ENCODE measurements around the gene ZNF836.

The ZNF836 gene

GRCh38 chr19:52188822-52189734, 17.7 kb upstream of the ZNF836 start:
- DNase-seq (ENCODE audit: low read depth) = no peak

- DNase-seq (ENCODE audit: low read depth) = no peak
These were observed 16.0 kb upstream of the ZNF836 start for GRCh38 chr19:52187407-52187806.

- no peak for DNase-seq (ENCODE audit: low read depth)
These were observed 5.2 kb upstream of the ZNF836 start for GRCh38 chr19:52176574-52176973.

GRCh38 chr19:52172347-52172746, 926 bp upstream of the ZNF836 start:
- DNase-seq (ENCODE audit: low read depth) = no peak

- no peak for DNase-seq (ENCODE audit: low read depth)
These were observed 529 bp downstream of the ZNF836 start for GRCh38 chr19:52170863-52171320.

GRCh38 chr19:52170304-52170703, 1.1 kb downstream of the ZNF836 start:
- DNase-seq (ENCODE audit: low read depth) = no peak

- DNase-seq (ENCODE audit: low read depth) = no peak
These were observed 15.6 kb downstream of the ZNF836 start for GRCh38 chr19:52155596-52156359.

GRCh38 chr19:52148256-52148655, 23.2 kb downstream of the ZNF836 start:
- no peak for DNase-seq (ENCODE audit: low read depth)

GRCh38 chr19:52142001-52142595, 29.3 kb downstream of the ZNF836 start:
- no peak for DNase-seq (ENCODE audit: low read depth)

- no peak for DNase-seq (ENCODE audit: low read depth)
These were observed 30.2 kb downstream of the ZNF836 start for GRCh38 chr19:52141203-52141602.

- DNase-seq (ENCODE audit: low read depth) = peak; percentile 97
These were observed 31.2 kb downstream of the ZNF836 start for GRCh38 chr19:52140032-52140710.

GRCh38 chr19:52139252-52140031, 32.0 kb downstream of the ZNF836 start, which contains the start of gene ZNF616:
Gene ZNF616, minus strand, starts transcription at chr19:52139938. Its CDS starts 9,426 bp downstream, at chr19:52130512.
- peak; percentile 42 for DNase-seq (ENCODE audit: low read depth)

- no peak for DNase-seq (ENCODE audit: low read depth)
These were observed 32.5 kb downstream of the ZNF836 start for GRCh38 chr19:52138983-52139251.

- no peak for DNase-seq (ENCODE audit: low read depth)
These were observed 33.0 kb downstream of the ZNF836 start for GRCh38 chr19:52138278-52138982.

GRCh38 chr19:52120286-52120685, 51.1 kb downstream of the ZNF836 start:
- no peak for DNase-seq (ENCODE audit: low read depth)

GRCh38 chr19:52115526-52116053, 55.8 kb downstream of the ZNF836 start:
- DNase-seq (ENCODE audit: low read depth) = no peak

GRCh38 chr19:52114691-52115090, 56.7 kb downstream of the ZNF836 start:
- no peak for DNase-seq (ENCODE audit: low read depth)

- no peak for DNase-seq (ENCODE audit: low read depth)
These were observed 58.8 kb downstream of the ZNF836 start for GRCh38 chr19:52112624-52113023.

- no peak for DNase-seq (ENCODE audit: low read depth)
These were observed 60.6 kb downstream of the ZNF836 start for GRCh38 chr19:52110780-52111179.
